A673 (cell line): ENCODE data around the gene BTG1.

Experiments used
- EZH2 ChIP-seq: fragments of 200-600 bp; sonication (generic); IDR thresholded peaks from 2 replicates; pipeline ENCODE4 v1.6.1; 2017; ENCODE audit warnings: borderline replicate concordance, low read depth, mild to moderate bottlenecking, mixed read lengths, antibody characterized with exemption, low read length; ENCODE audit not compliant: poor library complexity, severe bottlenecking
- TF ChIP-seq, protein P1 (sequence below): fragments of 300-800, 200-600 bp; sonication (generic); conservative IDR thresholded peaks from 2 replicates; pipeline ENCODE4 v1.5.1; 2017; ENCODE audit warnings: low read depth, mild to moderate bottlenecking, antibody characterized with exemption, low read length, moderate library complexity, mixed read lengths

DNA sequence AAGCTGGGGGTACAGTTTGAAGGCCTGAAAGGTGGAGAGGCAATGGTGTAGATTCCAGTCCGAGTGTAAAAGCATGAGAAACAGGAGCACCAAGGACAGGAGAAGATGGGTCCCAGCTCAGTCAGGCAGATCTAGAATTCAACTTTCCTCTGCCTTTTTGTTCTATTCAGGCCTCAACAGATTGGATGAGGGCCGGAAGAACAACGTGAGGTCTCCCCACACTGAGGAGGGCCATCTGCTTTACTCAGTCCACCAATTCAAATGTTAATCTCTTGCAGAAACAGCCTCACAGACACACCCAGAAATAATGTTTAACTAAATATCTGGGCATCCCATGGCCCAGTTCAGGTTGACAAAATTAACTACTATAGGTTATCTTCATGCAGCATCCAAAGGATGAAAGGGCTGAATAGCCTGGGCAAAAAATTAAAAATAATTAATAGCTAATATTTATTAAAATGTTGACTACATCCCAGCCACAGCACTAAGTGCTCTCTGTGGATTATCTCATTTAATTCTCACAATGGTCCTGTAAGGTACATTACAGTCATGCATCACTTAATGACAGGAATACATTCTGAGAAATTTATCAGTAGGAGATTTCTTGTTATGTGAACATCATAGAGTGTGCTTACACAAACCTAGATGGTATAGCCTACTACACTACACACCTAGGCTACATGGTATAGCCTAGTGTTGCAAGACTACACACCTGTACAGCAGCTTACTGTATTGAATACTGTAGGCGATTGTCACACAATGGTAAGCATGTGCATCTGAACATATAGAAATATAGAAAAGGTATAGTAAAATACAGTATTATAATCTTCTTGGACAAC lies 22.5 kb downstream of the BTG1 start:
- TF ChIP-seq, protein P1, sequence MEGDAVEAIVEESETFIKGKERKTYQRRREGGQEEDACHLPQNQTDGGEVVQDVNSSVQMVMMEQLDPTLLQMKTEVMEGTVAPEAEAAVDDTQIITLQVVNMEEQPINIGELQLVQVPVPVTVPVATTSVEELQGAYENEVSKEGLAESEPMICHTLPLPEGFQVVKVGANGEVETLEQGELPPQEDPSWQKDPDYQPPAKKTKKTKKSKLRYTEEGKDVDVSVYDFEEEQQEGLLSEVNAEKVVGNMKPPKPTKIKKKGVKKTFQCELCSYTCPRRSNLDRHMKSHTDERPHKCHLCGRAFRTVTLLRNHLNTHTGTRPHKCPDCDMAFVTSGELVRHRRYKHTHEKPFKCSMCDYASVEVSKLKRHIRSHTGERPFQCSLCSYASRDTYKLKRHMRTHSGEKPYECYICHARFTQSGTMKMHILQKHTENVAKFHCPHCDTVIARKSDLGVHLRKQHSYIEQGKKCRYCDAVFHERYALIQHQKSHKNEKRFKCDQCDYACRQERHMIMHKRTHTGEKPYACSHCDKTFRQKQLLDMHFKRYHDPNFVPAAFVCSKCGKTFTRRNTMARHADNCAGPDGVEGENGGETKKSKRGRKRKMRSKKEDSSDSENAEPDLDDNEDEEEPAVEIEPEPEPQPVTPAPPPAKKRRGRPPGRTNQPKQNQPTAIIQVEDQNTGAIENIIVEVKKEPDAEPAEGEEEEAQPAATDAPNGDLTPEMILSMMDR, result no peak
- no peak for TF ChIP-seq EZH2
